Measurements from ENCODE around the gene GRAMD1C.
"Not testable (repeated sequence)": the region's sequence is repeated elsewhere in the genome, so short reads cannot be mapped to it uniquely, and the experiment has no call there.

The GRAMD1C gene

GRCh38 chr3:113838631-113839209, at the start of gene GRAMD1C:
Gene GRAMD1C (plus strand): TSS chr3:113838788. CDS start chr3:113838910, 122 bp downstream.
- DNase-seq, result peak; percentile 88

- no peak for DNase-seq
These were observed 47.2 kb upstream of the GRAMD1C start for GRCh38 chr3:113791381-113791780.

DNA sequence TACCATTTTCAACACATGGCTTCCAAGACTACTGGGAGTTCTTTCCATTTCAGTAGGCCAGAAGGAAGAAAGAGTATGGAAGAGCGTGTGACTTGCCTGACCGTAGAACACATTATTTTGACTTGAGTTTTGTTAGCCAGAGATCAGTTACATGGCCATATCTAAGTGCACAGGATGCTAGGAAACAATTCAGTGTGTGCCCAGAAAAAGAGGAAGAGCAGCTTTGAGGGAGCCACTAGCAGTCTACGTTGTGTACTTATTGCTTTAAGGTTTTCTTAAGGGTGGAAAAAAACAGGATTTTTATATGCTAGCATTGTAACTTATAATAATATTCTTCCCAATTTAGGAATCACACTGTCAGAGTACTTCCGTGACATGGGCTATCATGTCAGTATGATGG, 44.1 kb upstream of the GRAMD1C start:
- DNase-seq, result no peak

DNA sequence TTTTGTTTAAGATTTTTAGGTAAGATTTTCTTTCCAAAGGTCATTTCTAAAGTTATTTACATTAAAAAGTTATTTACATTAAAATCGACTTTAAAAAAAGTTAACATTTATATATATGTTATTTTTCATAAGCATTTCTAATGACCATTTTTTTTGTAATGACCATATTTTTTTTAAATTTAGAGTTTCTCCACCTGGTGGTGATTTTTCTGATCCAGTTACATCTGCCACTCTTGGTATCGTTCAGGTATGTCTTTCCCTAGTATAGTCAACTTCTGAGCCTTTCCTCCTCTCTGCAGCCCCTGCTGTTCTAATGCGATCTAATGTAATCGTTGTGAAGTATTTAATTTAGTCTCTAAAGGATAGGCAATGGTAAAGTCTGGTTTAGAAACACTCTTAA, 42.9 kb upstream of the GRAMD1C start:
- DNase-seq, result no peak

DNA sequence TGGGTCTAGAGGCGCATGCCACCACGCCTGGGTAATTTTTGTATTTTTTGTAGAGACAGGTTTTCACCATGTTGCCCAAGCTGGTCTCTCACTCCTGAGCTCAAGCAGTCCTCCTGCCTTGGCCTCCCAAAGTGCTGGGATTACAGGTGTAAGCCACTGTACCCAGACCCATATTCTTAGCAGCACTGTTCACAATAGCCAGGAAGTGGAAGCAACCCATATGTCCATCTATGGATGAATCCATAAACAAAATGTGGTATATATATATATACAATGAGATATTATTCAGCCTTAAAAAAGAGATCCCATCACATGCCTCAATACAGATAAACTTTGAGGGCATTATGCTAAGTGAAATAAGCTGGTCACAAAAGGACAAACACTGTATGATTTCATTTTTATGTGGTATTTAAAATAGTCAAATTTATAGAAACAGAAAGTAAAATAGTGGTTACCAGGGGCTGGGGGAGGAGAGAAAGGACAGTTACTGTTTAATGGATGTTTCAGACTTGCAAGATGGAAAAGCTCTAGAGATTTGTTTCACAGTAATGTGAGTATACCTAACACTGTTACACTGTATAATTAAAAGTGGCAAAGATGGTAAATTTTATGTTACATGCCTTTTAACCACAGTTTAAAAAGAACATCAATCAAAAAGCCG, 35.7 kb upstream of the GRAMD1C start:
- no peak for DNase-seq

DNA sequence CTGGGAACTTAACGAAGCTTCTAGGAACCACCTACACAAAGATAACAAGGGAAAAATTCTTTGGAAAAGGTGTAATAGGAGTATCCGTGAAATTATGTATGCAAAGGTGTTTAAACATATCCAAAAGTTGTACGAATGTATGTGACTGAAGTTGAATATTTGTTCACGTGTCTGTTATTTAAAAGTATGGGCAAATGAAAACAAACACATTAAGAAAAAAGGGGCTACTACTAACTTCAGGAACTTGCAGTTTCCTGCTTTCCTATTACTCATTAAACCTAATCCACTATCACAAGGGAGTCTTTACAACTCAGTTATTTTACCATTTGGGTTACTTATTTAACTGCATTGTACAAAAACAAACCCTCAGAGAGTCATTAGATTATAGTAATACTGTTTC, 33.9 kb upstream of the GRAMD1C start:
- DNase-seq, result no peak

GRCh38 chr3:113805249-113805648, 33.3 kb upstream of the GRAMD1C start:
- no peak for DNase-seq

- DNase-seq, result no peak
These were observed 25.7 kb upstream of the GRAMD1C start for GRCh38 chr3:113812854-113813253.

- no peak for DNase-seq
These were observed 18.7 kb upstream of the GRAMD1C start for GRCh38 chr3:113819866-113820265.

DNA sequence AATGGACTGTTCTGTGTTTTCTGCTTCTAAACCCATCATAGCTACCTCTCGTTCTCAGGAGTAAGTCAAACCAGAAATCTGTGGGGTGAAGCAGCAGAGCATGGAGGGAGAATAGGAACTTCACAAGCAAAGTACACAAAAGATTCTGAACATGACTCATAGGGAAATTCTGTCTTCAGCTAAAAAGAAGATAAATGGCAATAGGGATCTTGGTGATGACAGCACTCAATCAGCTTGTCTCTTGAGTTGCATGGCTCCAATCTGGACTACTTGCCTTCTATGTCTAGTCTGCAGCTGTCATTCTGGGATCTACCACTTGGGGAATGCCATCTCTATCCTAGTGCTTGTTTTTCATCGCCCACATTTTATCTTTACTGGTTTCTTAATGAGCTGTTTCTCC, 13.5 kb upstream of the GRAMD1C start:
- DNase-seq, result no peak

DNA sequence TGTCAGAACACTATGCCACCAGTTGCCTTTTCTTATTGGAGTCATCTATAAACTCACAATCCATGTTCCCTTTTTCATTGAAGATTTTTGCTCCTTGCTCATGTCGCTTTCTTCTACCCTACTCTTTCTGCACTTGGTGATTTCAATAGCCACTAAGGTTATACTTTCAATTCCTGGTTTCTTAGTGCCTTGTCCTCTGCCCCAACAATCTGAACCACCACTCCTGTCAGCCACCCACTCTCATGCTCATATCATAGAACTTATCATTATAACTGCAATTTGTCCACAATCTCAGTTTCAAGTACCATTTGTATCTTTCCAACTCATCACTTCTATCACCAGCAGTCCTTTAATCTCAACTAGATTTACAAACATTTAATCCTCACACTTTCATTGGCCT, 10.0 kb upstream of the GRAMD1C start:
- no peak for DNase-seq

DNA sequence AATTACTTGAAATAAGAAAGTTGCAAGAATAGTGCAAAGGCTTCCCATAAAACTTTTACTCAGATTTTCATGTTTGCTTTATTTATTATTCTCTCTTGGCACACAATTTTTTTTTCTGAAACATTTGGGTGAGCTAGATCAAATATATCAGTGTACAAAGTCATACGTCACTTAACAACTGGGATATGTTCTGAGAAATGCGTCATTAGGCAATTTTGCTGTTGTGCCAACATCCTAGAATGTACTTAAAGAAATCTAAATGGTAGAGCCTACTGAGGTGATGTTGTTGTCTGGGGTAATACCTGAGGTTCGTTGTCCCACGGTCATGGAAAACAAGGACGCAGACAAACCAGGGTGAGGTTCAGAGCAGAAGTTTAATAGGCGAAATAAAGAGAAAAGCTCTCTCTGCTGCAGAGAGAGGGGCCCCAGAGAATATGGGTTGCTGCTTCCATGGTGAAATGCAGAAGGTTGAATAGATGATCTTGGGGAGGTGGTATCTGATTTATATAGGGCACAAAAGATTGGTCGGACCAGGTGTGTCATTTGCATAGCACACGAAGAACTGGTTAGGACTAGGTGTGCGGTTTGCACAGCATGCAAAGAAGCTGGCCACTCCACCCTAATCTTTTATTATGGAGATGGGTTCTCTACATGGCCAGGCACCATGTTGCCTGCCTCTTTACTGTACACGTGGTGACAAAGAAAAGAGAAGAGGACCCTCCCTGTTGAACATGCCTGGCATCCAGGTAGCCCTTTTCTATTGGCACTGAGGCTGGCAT, 8.8 kb upstream of the GRAMD1C start:
- DNase-seq, result no peak

DNA sequence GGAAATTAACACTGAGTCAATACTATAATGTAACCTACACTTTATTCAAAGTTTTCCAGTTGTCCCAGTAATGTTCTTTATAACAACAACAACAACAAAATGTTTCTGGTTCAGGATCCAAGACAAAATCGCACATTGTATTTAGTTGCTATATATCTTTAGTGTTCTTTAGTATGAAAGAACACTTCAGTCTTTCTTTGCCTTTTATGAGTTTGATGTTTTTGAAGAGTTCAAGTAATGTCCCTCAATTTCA, 7.6 kb upstream of the GRAMD1C start:
- DNase-seq, result no peak

- DNase-seq, result no peak
These were observed 6.0 kb upstream of the GRAMD1C start for GRCh38 chr3:113832477-113833164.

GRCh38 chr3:113834983-113835382, 3.6 kb upstream of the GRAMD1C start:
- no peak for DNase-seq

GRCh38 chr3:113839551-113839950, 963 bp downstream of the GRAMD1C start:
- DNase-seq, result no peak

DNA sequence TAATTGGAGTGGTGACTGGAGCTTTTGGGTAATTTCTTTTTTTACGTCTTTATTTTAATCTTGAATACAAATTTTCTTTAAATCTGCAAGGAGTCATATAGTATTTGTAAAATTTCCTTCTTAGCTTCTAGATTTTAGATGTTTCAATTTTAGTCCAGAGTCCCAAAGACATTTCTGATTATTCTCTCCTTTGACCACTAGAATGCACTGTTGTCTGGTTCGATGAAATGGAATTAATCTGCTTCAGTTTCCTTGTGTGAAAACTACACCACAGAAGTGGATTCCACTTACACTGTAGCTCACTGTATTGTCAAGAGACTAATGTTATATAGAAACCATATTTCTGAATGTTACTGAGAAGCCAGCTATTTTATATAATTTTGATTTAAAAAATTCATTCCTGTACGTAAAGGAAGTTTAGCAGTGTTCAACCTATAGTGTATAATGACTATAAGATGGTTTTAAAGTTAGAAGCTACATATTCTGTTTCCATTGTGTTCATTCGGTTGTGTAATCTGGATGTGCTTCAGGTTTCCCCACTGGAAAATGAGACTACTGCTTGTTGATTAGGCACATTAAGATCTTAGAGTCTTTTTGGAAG, 6.1 kb downstream of the GRAMD1C start:
- DNase-seq, result peak; percentile 11

- DNase-seq, result no peak
These were observed 8.7 kb downstream of the GRAMD1C start for GRCh38 chr3:113847247-113847646.

DNA sequence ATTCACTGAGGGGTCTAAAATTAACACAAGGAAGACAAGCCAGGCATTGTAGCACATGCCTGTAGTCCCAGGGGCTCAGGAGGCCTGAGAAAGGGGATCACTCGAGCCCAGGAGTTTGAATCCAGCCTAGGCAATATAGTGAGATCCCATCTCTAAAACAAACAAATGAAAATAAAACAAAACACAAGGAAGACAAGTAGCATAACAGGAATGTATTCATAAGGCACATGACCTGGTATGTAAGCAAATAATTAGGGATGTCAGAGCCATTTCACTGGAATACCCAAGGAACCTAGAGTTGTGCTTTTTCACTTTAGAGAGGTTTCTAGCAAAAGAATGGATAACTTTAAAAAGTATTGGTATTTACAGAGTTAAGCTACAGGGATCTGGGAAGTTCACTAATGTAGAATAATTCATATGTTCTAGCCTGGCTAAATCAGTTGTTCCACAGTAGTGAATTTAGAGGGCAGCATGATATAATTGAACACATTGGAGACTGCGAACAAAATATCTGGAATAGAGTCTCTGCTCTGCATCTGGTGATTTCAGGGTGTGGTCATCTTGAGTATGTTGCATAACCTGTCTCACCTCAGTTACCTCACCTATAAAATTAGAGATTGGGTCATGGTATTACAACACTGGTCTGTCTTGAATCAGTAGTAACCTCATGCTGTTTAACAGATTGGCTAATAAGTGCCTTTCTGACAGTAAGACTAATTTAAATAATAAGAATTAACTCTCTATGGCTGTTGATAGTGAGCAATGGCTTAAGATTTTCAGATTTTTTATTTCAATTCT, 9.3 kb downstream of the GRAMD1C start:
- no peak for DNase-seq

- not testable (repeated sequence) for DNase-seq
These were observed 10.5 kb downstream of the GRAMD1C start for GRCh38 chr3:113849071-113849470.

- not testable (repeated sequence) for DNase-seq
These were observed 11.3 kb downstream of the GRAMD1C start for GRCh38 chr3:113849841-113850240.

- not testable (repeated sequence) for DNase-seq
These were observed 11.8 kb downstream of the GRAMD1C start for GRCh38 chr3:113850391-113850790.

DNA sequence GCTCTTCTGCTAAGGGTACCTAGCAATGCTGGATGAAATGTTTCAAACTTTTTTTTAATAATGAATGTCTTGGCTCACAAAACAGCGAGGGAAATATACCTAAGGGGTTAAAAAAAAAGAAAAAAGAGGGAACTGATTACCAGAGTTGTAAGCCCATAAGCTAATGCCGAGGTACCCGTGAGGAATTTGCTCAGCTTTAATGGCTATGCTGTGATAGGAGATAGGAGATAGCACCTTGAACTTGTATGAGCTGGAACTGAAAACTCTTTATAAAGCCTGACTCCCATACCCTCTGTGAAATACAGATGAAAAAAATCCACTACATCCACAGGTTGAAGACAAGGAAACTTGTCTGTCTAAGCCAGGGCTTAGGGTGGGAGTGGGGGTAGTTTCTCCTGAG, 13.9 kb downstream of the GRAMD1C start:
- no peak for DNase-seq

Data from NCI-H345 (cell line).